Karpas-422 (cell line): ENCODE results near the gene PAX2. TPM values are rescaled to one million over a fixed set of nuclear protein-coding genes. Genes with fewer than 3 reads are reported as not detected.

ENCODE experiments used
- DNase-seq: peaks from one replicate; pipeline ENCODE4 v3.0.0-alpha.2; 2015
- H2AFZ ChIP-seq: fragments of 200-600 bp; sonication (generic); 2 replicates; pipeline ENCODE4 v1.6.1; 2014; ENCODE audit warnings: antibody characterized with exemption, low read length, mixed read lengths
- H3K27ac ChIP-seq: fragments of 200-600 bp; sonication (generic); 2 replicates; pipeline ENCODE4 v1.5.1; 2014; ENCODE audit warnings: mild to moderate bottlenecking, low read length, moderate library complexity
- H3K27me3 ChIP-seq: fragments of 200-600 bp; sonication (generic); 2 replicates; pipeline ENCODE4 v1.6.1; 2014; ENCODE audit warnings: low read length, mixed read lengths
- H3K36me3 ChIP-seq: fragments of 200-600 bp; sonication (generic); 2 replicates; pipeline ENCODE4 v1.6.1; 2014; ENCODE audit warnings: low read length, mixed read lengths; ENCODE audit not compliant: insufficient read depth
- H3K4me1 ChIP-seq: fragments of 200-600 bp; sonication (generic); 2 replicates; pipeline ENCODE4 v1.6.1; 2014; ENCODE audit warnings: mild to moderate bottlenecking, low read length, mixed read lengths
- H3K4me2 ChIP-seq: fragments of 200-600 bp; sonication (generic); 2 replicates; pipeline ENCODE4 v1.6.1; 2014; ENCODE audit warnings: low read length, low read depth, mild to moderate bottlenecking; ENCODE audit not compliant: poor library complexity, severe bottlenecking
- H3K4me3 ChIP-seq: fragments of 200-600 bp; sonication (generic); 2 replicates; pipeline ENCODE4 v1.5.1; 2014; ENCODE audit warnings: mild to moderate bottlenecking, antibody characterized with exemption, low read length, mixed read lengths
- H3K79me2 ChIP-seq: fragments of 200-600 bp; sonication (generic); 2 replicates; pipeline ENCODE4 v1.6.1; 2014; ENCODE audit warnings: mild to moderate bottlenecking, low read length, mixed read lengths
- H3K9ac ChIP-seq: fragments of 200-600 bp; sonication (generic); 2 replicates; pipeline ENCODE4 v1.6.0; 2014; ENCODE audit warnings: low read length
- H3K9me2 ChIP-seq: fragments of 200-600 bp; sonication (generic), shearing (Covaris generic); replicated peaks from 2 replicates; pipeline ENCODE4 v1.6.0; 2014; ENCODE audit warnings: mild to moderate bottlenecking, low read length, moderate library complexity; ENCODE audit not compliant: insufficient read depth
- H3K9me3 ChIP-seq: fragments of 300-700, 200-600 bp; sonication (generic); 2 replicates; pipeline ENCODE4 v1.6.1; 2014; ENCODE audit warnings: low read length, mixed read lengths
- H4K20me1 ChIP-seq: fragments of 200-600 bp; sonication (generic); 2 replicates; pipeline ENCODE4 v1.6.1; 2014; ENCODE audit warnings: mild to moderate bottlenecking, antibody characterized with exemption, low read length, low read depth; ENCODE audit not compliant: insufficient read depth
- total RNA-seq: library from RNA; depleted of rRNA; stranded (reverse); fragments of >200 nt; shearing (Covaris generic); gene quantifications from 2 replicates; pipeline ENCODE4 v1.2.3, GENCODE V29; 2014; ENCODE audit warnings: low replicate concordance

PAX2 gene
- total RNA-seq, 1 experiment from 2014 or later = not detected

- H3K9me2 ChIP-seq = no peaks in the 10 kb centered on the region
- H3K9ac ChIP-seq = no peak overlapping the region
- H3K9me3 ChIP-seq = no peaks in the 10 kb centered on the region
- no peaks in the 10 kb centered on the region for H3K36me3 ChIP-seq
- no peak overlapping the region for H3K4me2 ChIP-seq
- no peaks in the 10 kb centered on the region for H3K27me3 ChIP-seq
- H3K27ac ChIP-seq = no peak overlapping the region
- no peaks in the 10 kb centered on the region for H3K79me2 ChIP-seq
- DNase-seq = no peak
- H4K20me1 ChIP-seq = no peaks in the 10 kb centered on the region
- no peak overlapping the region for H3K4me3 ChIP-seq
- H3K4me1 ChIP-seq = peaks cover 10% of the 10 kb centered on the region
- H2AFZ ChIP-seq = no peak overlapping the region
Observed at GRCh38 chr10:100782461-100783244, 37.3 kb downstream of the PAX2 start.

GRCh38 chr10:100784126-100784525, 38.7 kb downstream of the PAX2 start:
- Histone ChIP-seq H3K4me3 (no peak overlapping the region), H3K27me3 (no peaks in the 10 kb centered on the region), H3K4me1 (peaks cover 10% of the 10 kb centered on the region), H3K27ac (no peak overlapping the region), H3K9me3 (no peaks in the 10 kb centered on the region), H3K9me2 (no peaks in the 10 kb centered on the region), H3K9ac (no peak overlapping the region), H3K4me2 (no peak overlapping the region), H3K79me2 (no peaks in the 10 kb centered on the region), H3K36me3 (no peaks in the 10 kb centered on the region), H4K20me1 (no peaks in the 10 kb centered on the region), H2AFZ (no peak overlapping the region)
- DNase-seq = no peak

- H3K4me1 ChIP-seq = peaks cover 10% of the 10 kb centered on the region
- no peak overlapping the region for H3K4me2 ChIP-seq
- no peaks in the 10 kb centered on the region for H3K79me2 ChIP-seq
- H2AFZ ChIP-seq = no peak overlapping the region
- H3K9me3 ChIP-seq = no peaks in the 10 kb centered on the region
- no peaks in the 10 kb centered on the region for H4K20me1 ChIP-seq
- H3K9ac ChIP-seq = no peak overlapping the region
- DNase-seq = no peak
- no peaks in the 10 kb centered on the region for H3K9me2 ChIP-seq
- H3K27ac ChIP-seq = no peak overlapping the region
- no peak overlapping the region for H3K4me3 ChIP-seq
- H3K27me3 ChIP-seq = no peaks in the 10 kb centered on the region
- no peaks in the 10 kb centered on the region for H3K36me3 ChIP-seq
Observed at GRCh38 chr10:100786591-100786990, 41.2 kb downstream of the PAX2 start.

GRCh38 chr10:100788002-100788903, 42.9 kb downstream of the PAX2 start:
- Histone ChIP-seq H3K27ac (no peak overlapping the region), H3K36me3 (no peaks in the 10 kb centered on the region), H3K4me1 (peaks cover 17% of the 10 kb centered on the region), H3K9me3 (no peaks in the 10 kb centered on the region), H3K4me3 (no peak overlapping the region), H2AFZ (no peak overlapping the region), H4K20me1 (no peaks in the 10 kb centered on the region), H3K9me2 (no peaks in the 10 kb centered on the region), H3K9ac (no peak overlapping the region), H3K4me2 (no peak overlapping the region), H3K27me3 (no peaks in the 10 kb centered on the region), H3K79me2 (no peaks in the 10 kb centered on the region)
- no peak for DNase-seq

GRCh38 chr10:100790761-100791208, 45.4 kb downstream of the PAX2 start:
- Histone ChIP-seq H3K4me3 (no peak overlapping the region), H3K9me3 (no peaks in the 10 kb centered on the region)

GRCh38 chr10:100791369-100792058, 46.1 kb downstream of the PAX2 start:
- Histone ChIP-seq H3K27me3 (no peaks in the 10 kb centered on the region), H3K4me3 (no peak overlapping the region), H3K27ac (no peak overlapping the region), H3K4me2 (no peak overlapping the region), H3K36me3 (no peaks in the 10 kb centered on the region), H4K20me1 (no peaks in the 10 kb centered on the region), H3K9ac (no peak overlapping the region), H3K4me1 (peaks cover 9% of the 10 kb centered on the region), H3K9me3 (no peaks in the 10 kb centered on the region), H3K9me2 (no peaks in the 10 kb centered on the region), H2AFZ (no peak overlapping the region), H3K79me2 (no peaks in the 10 kb centered on the region)
- no peak for DNase-seq

More at GRCh38 chr10:100790761-100791208, 45.4 kb downstream of the PAX2 start:
- no peak overlapping the region for H2AFZ ChIP-seq
- H3K79me2 ChIP-seq = no peaks in the 10 kb centered on the region
- H3K4me2 ChIP-seq = no peak overlapping the region
- no peaks in the 10 kb centered on the region for H3K27me3 ChIP-seq
- DNase-seq = no peak
- no peaks in the 10 kb centered on the region for H3K9me2 ChIP-seq
- peaks cover 10% of the 10 kb centered on the region for H3K4me1 ChIP-seq
- no peak overlapping the region for H3K9ac ChIP-seq
- no peak overlapping the region for H3K27ac ChIP-seq
- no peaks in the 10 kb centered on the region for H3K36me3 ChIP-seq
- H4K20me1 ChIP-seq = no peaks in the 10 kb centered on the region

- Histone ChIP-seq H3K4me1 (peaks cover 9% of the 10 kb centered on the region), H3K9ac (0 out of 2 replicates have a peak overlapping the region, but pooled peaks have one; percentile 12), H2AFZ (no peak overlapping the region), H3K36me3 (no peaks in the 10 kb centered on the region), H4K20me1 (no peaks in the 10 kb centered on the region), H3K27me3 (no peaks in the 10 kb centered on the region), H3K4me2 (peak overlapping the region; percentile 49), H3K9me3 (no peaks in the 10 kb centered on the region), H3K27ac (no peak overlapping the region), H3K79me2 (no peaks in the 10 kb centered on the region), H3K4me3 (no peak overlapping the region), H3K9me2 (no peaks in the 10 kb centered on the region)
- peak; percentile 65 for DNase-seq
Observed at GRCh38 chr10:100792574-100792973, 47.2 kb downstream of the PAX2 start.
